ENCODE measurements around the gene EEF1AKMT3.
A peak's percentile ranks its signal among the peaks of the same experiment; 100 is the strongest.

The EEF1AKMT3 gene

GRCh38 chr12:57751788-57752667 is 20.4 kb upstream of the EEF1AKMT3 start, which contains the start of gene CDK4:
Gene CDK4 (minus strand): TSS chr12:57752310. CDS start chr12:57751717, 593 bp downstream.
- peak; percentile 98 for DNase-seq

GRCh38 chr12:57752668-57753000 is 19.8 kb upstream of the EEF1AKMT3 start:
- no peak for DNase-seq

- no peak for DNase-seq
These were observed 18.6 kb upstream of the EEF1AKMT3 start for GRCh38 chr12:57753756-57754337.

- DNase-seq: no peak
These were observed 17.8 kb upstream of the EEF1AKMT3 start, which contains the start of gene MARCHF9 for GRCh38 chr12:57754411-57755193. Gene MARCHF9 (plus strand): TSS chr12:57755103. CDS start chr12:57755529, 426 bp downstream.

GRCh38 chr12:57755194-57755453 is 17.3 kb upstream of the EEF1AKMT3 start:
- DNase-seq: no peak

GRCh38 chr12:57755454-57756372 is 16.7 kb upstream of the EEF1AKMT3 start:
- DNase-seq: no peak

GRCh38 chr12:57756406-57757341 is 15.7 kb upstream of the EEF1AKMT3 start:
- DNase-seq: peak; percentile 80

GRCh38 chr12:57757771-57758170 is 14.6 kb upstream of the EEF1AKMT3 start:
- DNase-seq: no peak

GRCh38 chr12:57758552-57759359 is 13.7 kb upstream of the EEF1AKMT3 start:
- no peak for DNase-seq

GRCh38 chr12:57759360-57759980 is 12.9 kb upstream of the EEF1AKMT3 start:
- no peak for DNase-seq

- no peak for DNase-seq
These were observed 11.9 kb upstream of the EEF1AKMT3 start for GRCh38 chr12:57760347-57760982.

GRCh38 chr12:57761391-57761998 is 10.9 kb upstream of the EEF1AKMT3 start:
- no peak for DNase-seq

- DNase-seq: no peak
These were observed 10.0 kb upstream of the EEF1AKMT3 start for GRCh38 chr12:57762463-57762862.

- DNase-seq: no peak
These were observed 8.3 kb upstream of the EEF1AKMT3 start for GRCh38 chr12:57763881-57764661.

- DNase-seq: no peak
These were observed 7.8 kb upstream of the EEF1AKMT3 start for GRCh38 chr12:57764662-57765002.

- DNase-seq: peak; percentile 61
These were observed 7.3 kb upstream of the EEF1AKMT3 start for GRCh38 chr12:57765003-57765697.

GRCh38 chr12:57765698-57766463 is 6.5 kb upstream of the EEF1AKMT3 start:
- DNase-seq: peak; percentile 42
